ENCODE measurements around the gene PRSS57. TPM values are rescaled to one million over a fixed set of nuclear protein-coding genes. Genes with fewer than 3 reads are reported as not detected.

Gene PRSS57
- total and polyA plus RNA-seq, 2 of the 13 experiments (the other 11 are each of a cell fraction or from before 2014, with no cell fraction given): 0.12 TPM; not detected in 1

GRCh38 chr19:676339-677105, 18.7 kb downstream of the PRSS57 start, which contains the start of gene FSTL3 (continued):
- TF ChIP-seq UBTF (CRISPR knock-in tag; IDR thresholded peaks at IDR 0.05) (0 out of 2 replicates have a peak, but pooled peaks have one; percentile 40), MTA1 (CRISPR knock-in tag; IDR thresholded peaks at IDR 0.05; ENCODE audit: borderline replicate concordance) (0 out of 2 replicates have a peak, but pooled peaks have one; percentile 36), SIN3A (IDR thresholded peaks at IDR 0.05; ENCODE audit: borderline replicate concordance, low read depth, low read length) (0 out of 2 replicates have a peak, but pooled peaks have one; percentile 33), KDM2A (CRISPR knock-in tag; IDR thresholded peaks at IDR 0.05; ENCODE audit: borderline replicate concordance, low read depth) (peak; percentile 77), POLR2AphosphoS5 (IDR thresholded peaks at IDR 0.05; ENCODE audit: low read depth, low read length) (0 out of 2 replicates have a peak, but pooled peaks have one; percentile 34), PAWR (CRISPR knock-in tag; IDR thresholded peaks at IDR 0.05; ENCODE audit: borderline replicate concordance) (no peak), ZBTB2 (CRISPR knock-in tag; IDR thresholded peaks at IDR 0.05; ENCODE audit: low read depth) (0 out of 2 replicates have a peak, but pooled peaks have one; percentile 25), ZGPAT (CRISPR knock-in tag; IDR thresholded peaks at IDR 0.05) (0 out of 2 replicates have a peak, but pooled peaks have one; percentile 20), ZNF800 (CRISPR knock-in tag; IDR thresholded peaks at IDR 0.05) (peak; percentile 61; the same call in 1 of the 2 replicates), NFE2 (CRISPR knock-in tag; IDR thresholded peaks at IDR 0.05) (no peak), ZNF512 (CRISPR knock-in tag; IDR thresholded peaks at IDR 0.05) (no peak), ZNF296 (CRISPR knock-in tag; conservative IDR thresholded peaks at IDR 0.05) (no peak), MNT (IDR thresholded peaks at IDR 0.05) (no peak), ZNF691 (CRISPR knock-in tag; IDR thresholded peaks at IDR 0.05; ENCODE audit: borderline replicate concordance, low read depth) (0 out of 2 replicates have a peak, but pooled peaks have one; percentile 22)

Data from HepG2 (cell line).